SK-N-MC (cell line): ENCODE measurements around the gene F2RL3.
A peak's percentile ranks its signal among the peaks of the same experiment; 100 is the strongest.

Source experiments
- DNase-seq: peaks from one replicate; pipeline ENCODE4 v3.0.0-alpha.2; 2011; ENCODE audit warnings: low read depth, low spot score
- H3K27ac ChIP-seq: fragments of 200-600 bp; sonication (generic); 2 replicates; pipeline ENCODE4 v1.5.1; 2016; ENCODE audit warnings: mixed run types
- H3K36me3 ChIP-seq: fragments of 200-600 bp; sonication (generic); 2 replicates; pipeline ENCODE4 v1.6.1; 2017; ENCODE audit warnings: antibody characterized with exemption, low read length, mixed read lengths; ENCODE audit not compliant: insufficient read depth
- H3K4me3 ChIP-seq: fragments of 200-600 bp; sonication (generic); 2 replicates; pipeline ENCODE4 v1.5.1; 2016
- H3K9ac ChIP-seq: fragments of 200-600 bp; sonication (generic); 2 replicates; pipeline ENCODE4 v1.8.0; 2017; ENCODE audit warnings: mixed run types, mixed read lengths; ENCODE audit not compliant: insufficient read length
- H3K9me3 ChIP-seq: fragments of 200-600 bp; sonication (generic); 2 replicates; pipeline ENCODE4 v1.6.1; 2017; ENCODE audit warnings: low read depth, mild to moderate bottlenecking, antibody characterized with exemption, low read length, moderate library complexity, mixed read lengths
- EZH2 ChIP-seq: fragments of 200-600 bp; sonication (generic); IDR thresholded peaks from one replicate; pipeline ENCODE4 v1.6.1; 2017; ENCODE audit warnings: antibody characterized with exemption
- FOXP2 ChIP-seq: optimal IDR thresholded peaks from 2 replicates; pipeline ENCODE3; 2011; ENCODE audit warnings: mild to moderate bottlenecking, moderate library complexity; ENCODE audit not compliant: insufficient read depth; ENCODE audit errors: extremely low read length, control extremely low read depth
- POLR2AphosphoS5 ChIP-seq: IDR thresholded peaks from 2 replicates; pipeline ENCODE4 v1.6.1; 2012; ENCODE audit warnings: mild to moderate bottlenecking, low read depth, low read length, borderline replicate concordance

The F2RL3 gene

GRCh38 chr19:16895467-16896145 lies 6.8 kb downstream of the F2RL3 start:
- TF ChIP-seq POLR2AphosphoS5 (no peak), FOXP2 (no peak), EZH2 (no peak)
- Histone ChIP-seq H3K9me3 (no peaks in the 10 kb centered on the region), H3K27ac (no peak overlapping the region), H3K9ac (no peak overlapping the region), H3K36me3 (no peaks in the 10 kb centered on the region), H3K4me3 (no peak overlapping the region)
- no peak for DNase-seq

- H3K36me3 ChIP-seq = no peaks in the 10 kb centered on the region
- no peak overlapping the region for H3K27ac ChIP-seq
- H3K9me3 ChIP-seq = no peaks in the 10 kb centered on the region
- no peak overlapping the region for H3K4me3 ChIP-seq
- TF ChIP-seq FOXP2 (no peak), POLR2AphosphoS5 (no peak), EZH2 (no peak)
- H3K9ac ChIP-seq = no peak overlapping the region
- no peak for DNase-seq
These were observed 7.6 kb downstream of the F2RL3 start for GRCh38 chr19:16896146-16897028.

GRCh38 chr19:16897029-16897855 lies 8.4 kb downstream of the F2RL3 start:
- Histone ChIP-seq H3K9me3 (no peaks in the 10 kb centered on the region), H3K4me3 (peak overlapping the region; percentile 84), H3K27ac (no peak overlapping the region), H3K36me3 (no peaks in the 10 kb centered on the region), H3K9ac (peak overlapping the region; percentile 39)
- TF ChIP-seq EZH2 (no peak), FOXP2 (no peak), POLR2AphosphoS5 (no peak)
- DNase-seq = peak; percentile 35

- Histone ChIP-seq H3K9ac (peak overlapping the region; percentile 39), H3K27ac (no peak overlapping the region), H3K9me3 (no peaks in the 10 kb centered on the region), H3K4me3 (peak overlapping the region; percentile 84), H3K36me3 (no peaks in the 10 kb centered on the region)
- no peak for TF ChIP-seq EZH2
- no peak for TF ChIP-seq FOXP2
- TF ChIP-seq POLR2AphosphoS5 = no peak
- no peak for DNase-seq
These were observed 9.0 kb downstream of the F2RL3 start for GRCh38 chr19:16897856-16898161.

GRCh38 chr19:16898361-16899015 lies 9.7 kb downstream of the F2RL3 start:
- Histone ChIP-seq H3K4me3 (no peak overlapping the region), H3K9me3 (no peaks in the 10 kb centered on the region), H3K27ac (no peak overlapping the region), H3K9ac (no peak overlapping the region), H3K36me3 (no peaks in the 10 kb centered on the region)
- no peak for DNase-seq
- TF ChIP-seq EZH2 = no peak
- no peak for TF ChIP-seq POLR2AphosphoS5
- no peak for TF ChIP-seq FOXP2

- H3K36me3 ChIP-seq = no peaks in the 10 kb centered on the region
- H3K9me3 ChIP-seq = no peaks in the 10 kb centered on the region
- TF ChIP-seq FOXP2 (no peak), EZH2 (no peak), POLR2AphosphoS5 (no peak)
- H3K27ac ChIP-seq = no peak overlapping the region
- H3K9ac ChIP-seq = no peak overlapping the region
- no peak for DNase-seq
- no peak overlapping the region for H3K4me3 ChIP-seq
These were observed 10.8 kb downstream of the F2RL3 start for GRCh38 chr19:16899566-16900075.

- DNase-seq = no peak
- no peaks in the 10 kb centered on the region for H3K9me3 ChIP-seq
- H3K27ac ChIP-seq = no peak overlapping the region
- no peak overlapping the region for H3K4me3 ChIP-seq
- no peak overlapping the region for H3K9ac ChIP-seq
- no peaks in the 10 kb centered on the region for H3K36me3 ChIP-seq
- TF ChIP-seq POLR2AphosphoS5 (no peak), EZH2 (no peak), FOXP2 (no peak)
These were observed 12.8 kb downstream of the F2RL3 start for GRCh38 chr19:16901491-16902175.
